Lung (tissue), 12 donors: ENCODE results near the gene RIN3. TPM values are rescaled to one million over a fixed set of nuclear protein-coding genes. Genes with fewer than 3 reads are reported as not detected.

Source experiments
- ATAC-seq: fragments of 200-7000 bp; cut with Tn5 transposase; one replicate; pipeline ENCODE4 v1.9.1; 2020; ENCODE audit warnings: moderate number of reproducible peaks; ENCODE audit not compliant: insufficient read depth, low FRiP score
- DNase-seq, 3 donors: peaks; one replicate each; pipeline ENCODE4 v3.0.0-alpha.2; 2013 to 2017
- H3K27ac ChIP-seq, 2 donors: one replicate each; pipeline ENCODE4 v1.5.1; 2013; ENCODE audit warnings: mild to moderate bottlenecking in 2 of 2, moderate library complexity in 2 of 2, control low read depth in 1 of 2, inconsistent platforms in 1 of 2, low read depth in 1 of 2, low read length in 1 of 2
- H3K27me3 ChIP-seq, 3 donors: one replicate each; pipeline ENCODE4 v1.5.1; 2013; ENCODE audit warnings: low read length in 2 of 3; ENCODE audit not compliant: control insufficient read depth in 3 of 3, insufficient read depth in 3 of 3
- H3K36me3 ChIP-seq, 4 donors: one replicate each; pipeline ENCODE4 v1.5.1; 2013; ENCODE audit warnings: low read length in 4 of 4, mild to moderate bottlenecking in 1 of 4, moderate library complexity in 1 of 4; ENCODE audit not compliant: control insufficient read depth in 4 of 4, insufficient read depth in 4 of 4
- H3K4me1 ChIP-seq, 5 donors: one replicate each; pipeline ENCODE4 v1.5.1; 2013; ENCODE audit warnings: low read length in 5 of 5, mild to moderate bottlenecking in 2 of 5, moderate library complexity in 1 of 5; ENCODE audit not compliant: control insufficient read depth in 5 of 5, insufficient read depth in 5 of 5
- H3K4me3 ChIP-seq: one replicate; pipeline ENCODE4 v1.5.1; 2013; ENCODE audit warnings: mild to moderate bottlenecking, control low read depth, moderate library complexity
- H3K9ac ChIP-seq, 2 donors: one replicate each; pipeline ENCODE4 v1.5.1; 2013; ENCODE audit warnings: low read length in 2 of 2, control low read depth in 1 of 2; ENCODE audit not compliant: insufficient read depth in 1 of 2
- H3K9me3 ChIP-seq, 4 donors: one replicate each; pipeline ENCODE4 v1.5.1; 2013; ENCODE audit warnings: low read length in 3 of 4, mild to moderate bottlenecking in 1 of 4, moderate library complexity in 1 of 4; ENCODE audit not compliant: control insufficient read depth in 4 of 4, insufficient read depth in 3 of 4
- WGBS, 2 donors: extraction: QIAGEN DNeasy Blood & Tissue Kit; methylation state at CpG; one replicate each; pipeline ENCODE4 v1.1.7; 2013; 5-methylcytosine and 5-hydroxymethylcytosine counted together
- polyA plus RNA-seq, 2 donors: library from polyadenylated mRNA; stranded (reverse); fragments of 200-250 nt; gene quantifications; one replicate each; pipeline ENCODE4 v1.2.1, GENCODE V29; 2013
- total RNA-seq, 2 donors: library from RNA; depleted of rRNA in 1 of 2; stranded (reverse); fragments of >200 nt in 1 of 2; gene quantifications; one replicate each; pipeline ENCODE4 v1.2.1, GENCODE V29; 2014 to 2021
- TF ChIP-seq, protein P1 (sequence below): IDR thresholded peaks from 2 replicates; pipeline ENCODE4 v1.5.1; 2012; ENCODE audit warnings: mild to moderate bottlenecking; ENCODE audit errors: control extremely low read depth, extremely low read depth
- donor health status: control.
- donor health status: control.
- donor health status: Bipolar disorder and iron deficiency.
- donor health status: healthy.
- donor health status: DM: yes; HTN: yes; CAD: no.

RIN3 gene
- total and polyA plus RNA-seq, 4 donors = 19.3 to 55.5 (median 40.2) TPM

GRCh38 chr14:92718664-92719063 lies 205.1 kb downstream of the RIN3 start:
- Histone ChIP-seq H3K27ac (no peak overlapping the region), H3K36me3 (peaks cover 3 to 9% (median 4%) of the 10 kb centered on the region in 4 donors), H3K27me3 (no peaks in the 10 kb centered on the region), H3K9ac (no peak overlapping the region), H3K4me3 (no peak overlapping the region), H3K4me1 (peaks cover 0 to 5% (median 0%) of the 10 kb centered on the region in 5 donors), H3K9me3 (no peaks in the 10 kb centered on the region)
- WGBS, 2 donors = 94% methylated on average over 8 of the region's 8 CpGs
- ATAC-seq (no peak), DNase-seq (no peak)
- TF ChIP-seq, protein P1, sequence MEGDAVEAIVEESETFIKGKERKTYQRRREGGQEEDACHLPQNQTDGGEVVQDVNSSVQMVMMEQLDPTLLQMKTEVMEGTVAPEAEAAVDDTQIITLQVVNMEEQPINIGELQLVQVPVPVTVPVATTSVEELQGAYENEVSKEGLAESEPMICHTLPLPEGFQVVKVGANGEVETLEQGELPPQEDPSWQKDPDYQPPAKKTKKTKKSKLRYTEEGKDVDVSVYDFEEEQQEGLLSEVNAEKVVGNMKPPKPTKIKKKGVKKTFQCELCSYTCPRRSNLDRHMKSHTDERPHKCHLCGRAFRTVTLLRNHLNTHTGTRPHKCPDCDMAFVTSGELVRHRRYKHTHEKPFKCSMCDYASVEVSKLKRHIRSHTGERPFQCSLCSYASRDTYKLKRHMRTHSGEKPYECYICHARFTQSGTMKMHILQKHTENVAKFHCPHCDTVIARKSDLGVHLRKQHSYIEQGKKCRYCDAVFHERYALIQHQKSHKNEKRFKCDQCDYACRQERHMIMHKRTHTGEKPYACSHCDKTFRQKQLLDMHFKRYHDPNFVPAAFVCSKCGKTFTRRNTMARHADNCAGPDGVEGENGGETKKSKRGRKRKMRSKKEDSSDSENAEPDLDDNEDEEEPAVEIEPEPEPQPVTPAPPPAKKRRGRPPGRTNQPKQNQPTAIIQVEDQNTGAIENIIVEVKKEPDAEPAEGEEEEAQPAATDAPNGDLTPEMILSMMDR = no peak

GRCh38 chr14:92719421-92719820 lies 205.8 kb downstream of the RIN3 start:
- no peaks in the 10 kb centered on the region for H3K27me3 ChIP-seq
- H3K9ac ChIP-seq = no peak overlapping the region
- WGBS, 2 donors = 64 to 82% methylated on average over 2 of the region's 2 CpGs
- peaks cover 0 to 9% (median 4%) of the 10 kb centered on the region in 4 donors for H3K36me3 ChIP-seq
- no peaks in the 10 kb centered on the region for H3K9me3 ChIP-seq
- ATAC-seq = no peak
- H3K27ac ChIP-seq = no peak overlapping the region
- TF ChIP-seq, protein P1 = no peak
- peaks cover 0 to 8% (median 0%) of the 10 kb centered on the region in 5 donors for H3K4me1 ChIP-seq
- DNase-seq = no peak
- no peak overlapping the region for H3K4me3 ChIP-seq

GRCh38 chr14:92719890-92720323 lies 206.3 kb downstream of the RIN3 start:
- DNase-seq (no peak), ATAC-seq (no peak)
- WGBS, 2 donors = 70 to 80% methylated on average over 5 of the region's 5 CpGs

More at GRCh38 chr14:92719890-92720323, 206.3 kb downstream of the RIN3 start:
- Histone ChIP-seq H3K9ac (no peak overlapping the region), H3K36me3 (peaks cover 0 to 9% (median 4%) of the 10 kb centered on the region in 4 donors), H3K4me1 (peaks cover 0 to 12% (median 0%) of the 10 kb centered on the region in 5 donors), H3K27me3 (no peaks in the 10 kb centered on the region), H3K9me3 (no peaks in the 10 kb centered on the region), H3K4me3 (no peak overlapping the region), H3K27ac (peak overlapping the region; percentile 30 to 43)
- TF ChIP-seq, protein P1 = no peak
